Omental fat pad (tissue), 4 donors: ENCODE data around the gene DPPA5. TPM values are rescaled to one million over a fixed set of nuclear protein-coding genes. Genes with fewer than 3 reads are reported as not detected.
"Not testable (repeated sequence)": the region's sequence is repeated elsewhere in the genome, so short reads cannot be mapped to it uniquely, and the experiment has no call there.

ENCODE experiments used
- ATAC-seq: fragments of 150-250 bp; one replicate; pipeline ENCODE4 v1.9.1; 2016; ENCODE audit warnings: mild to moderate bottlenecking, moderate library complexity; ENCODE audit not compliant: low FRiP score
- DNase-seq: peaks from one replicate; pipeline ENCODE4 v3.0.0-alpha.2; 2019; ENCODE audit warnings: low spot score
- total RNA-seq, 4 donors: library from RNA; depleted of rRNA; stranded (reverse); fragments of >200 nt; gene quantifications; one replicate each; pipeline ENCODE4 v1.1.0, GENCODE V29; 2016
- TF ChIP-seq, protein P1 (sequence below), 3 donors: fragments of 450-650 bp; IDR thresholded peaks; one replicate each; pipeline ENCODE4 v1.5.1; 2016 to 2017; ENCODE audit warnings: antibody characterized with exemption in 3 of 3, mild to moderate bottlenecking in 3 of 3, moderate library complexity in 2 of 3

DPPA5 gene, protein sequence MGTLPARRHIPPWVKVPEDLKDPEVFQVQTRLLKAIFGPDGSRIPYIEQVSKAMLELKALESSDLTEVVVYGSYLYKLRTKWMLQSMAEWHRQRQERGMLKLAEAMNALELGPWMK
- total RNA-seq, result not detected

DNA sequence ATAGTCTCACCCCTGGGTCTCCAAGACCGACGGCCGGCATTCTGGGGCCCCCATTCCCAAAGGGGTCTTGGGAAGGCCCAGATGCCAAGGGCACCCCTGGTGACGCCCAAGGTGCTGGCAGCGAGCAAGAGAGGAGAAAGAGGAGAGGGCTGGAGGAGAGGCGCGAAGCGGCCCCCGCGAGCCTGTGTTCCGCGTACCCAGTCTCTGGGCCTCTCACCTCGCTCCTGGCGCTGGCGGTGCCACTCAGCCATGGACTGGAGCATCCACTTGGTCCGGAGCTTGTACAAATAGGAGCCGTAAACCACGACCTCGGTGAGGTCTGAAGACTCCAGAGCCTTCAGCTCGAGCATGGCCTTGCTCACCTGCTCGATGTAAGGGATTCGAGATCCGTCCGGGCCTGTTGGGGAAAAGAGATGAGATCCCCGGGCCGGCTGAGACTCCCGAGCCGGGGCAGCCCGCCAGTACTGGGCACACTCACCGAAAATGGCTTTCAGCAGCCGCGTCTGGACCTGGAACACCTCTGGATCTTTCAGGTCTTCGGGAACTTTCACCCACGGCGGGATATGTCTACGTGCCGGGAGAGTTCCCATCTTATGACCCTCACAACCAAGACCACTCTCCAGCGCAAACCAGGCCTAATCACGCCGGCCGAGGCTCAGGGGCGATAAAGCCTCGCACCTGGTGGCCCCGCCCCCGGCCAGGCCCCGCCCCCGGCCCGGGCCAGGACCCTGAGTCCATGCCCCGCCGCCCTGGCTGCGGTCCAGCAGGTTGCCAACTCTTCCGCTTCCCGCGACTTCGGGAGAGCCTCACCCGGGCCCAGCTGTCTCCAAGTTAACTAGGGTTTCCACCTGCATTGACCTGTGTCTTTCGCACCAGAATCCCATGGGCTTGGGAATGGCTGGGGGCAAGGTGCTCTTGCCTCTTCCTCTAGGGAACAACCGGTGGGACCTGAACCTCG, at the start of gene DPPA5:
DPPA5 (minus strand) TSS at position 641 of the 958 bp plus-strand sequence; CDS start at position 590, 51 bp downstream.
- DNase-seq (no peak), ATAC-seq (no peak)
- TF ChIP-seq, protein P1, sequence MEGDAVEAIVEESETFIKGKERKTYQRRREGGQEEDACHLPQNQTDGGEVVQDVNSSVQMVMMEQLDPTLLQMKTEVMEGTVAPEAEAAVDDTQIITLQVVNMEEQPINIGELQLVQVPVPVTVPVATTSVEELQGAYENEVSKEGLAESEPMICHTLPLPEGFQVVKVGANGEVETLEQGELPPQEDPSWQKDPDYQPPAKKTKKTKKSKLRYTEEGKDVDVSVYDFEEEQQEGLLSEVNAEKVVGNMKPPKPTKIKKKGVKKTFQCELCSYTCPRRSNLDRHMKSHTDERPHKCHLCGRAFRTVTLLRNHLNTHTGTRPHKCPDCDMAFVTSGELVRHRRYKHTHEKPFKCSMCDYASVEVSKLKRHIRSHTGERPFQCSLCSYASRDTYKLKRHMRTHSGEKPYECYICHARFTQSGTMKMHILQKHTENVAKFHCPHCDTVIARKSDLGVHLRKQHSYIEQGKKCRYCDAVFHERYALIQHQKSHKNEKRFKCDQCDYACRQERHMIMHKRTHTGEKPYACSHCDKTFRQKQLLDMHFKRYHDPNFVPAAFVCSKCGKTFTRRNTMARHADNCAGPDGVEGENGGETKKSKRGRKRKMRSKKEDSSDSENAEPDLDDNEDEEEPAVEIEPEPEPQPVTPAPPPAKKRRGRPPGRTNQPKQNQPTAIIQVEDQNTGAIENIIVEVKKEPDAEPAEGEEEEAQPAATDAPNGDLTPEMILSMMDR (IDR thresholded peaks at IDR 0.05), result no peak

DNA sequence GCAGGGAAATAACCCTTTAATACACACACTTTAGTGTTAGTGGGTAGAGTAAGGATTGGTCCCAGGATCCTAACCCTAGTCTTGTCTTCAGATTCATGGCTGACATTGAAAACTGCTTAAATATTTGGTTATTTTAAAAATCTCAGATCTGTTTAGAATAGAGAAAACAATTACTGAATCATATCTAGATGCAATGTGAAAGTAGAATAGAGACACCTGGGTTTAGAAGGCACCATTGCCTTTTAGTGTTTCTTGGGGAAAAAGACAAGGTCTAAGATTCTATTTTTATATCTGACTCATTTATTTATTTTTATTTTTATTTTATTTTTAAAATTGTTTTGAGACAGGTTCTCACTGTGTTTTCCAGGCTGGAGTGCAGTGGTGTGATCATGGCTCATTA, 46.6 kb upstream of the DPPA5 start:
- no peak for ATAC-seq
- TF ChIP-seq, protein P1 (IDR thresholded peaks at IDR 0.05), result no peak
- no peak for DNase-seq

DNA sequence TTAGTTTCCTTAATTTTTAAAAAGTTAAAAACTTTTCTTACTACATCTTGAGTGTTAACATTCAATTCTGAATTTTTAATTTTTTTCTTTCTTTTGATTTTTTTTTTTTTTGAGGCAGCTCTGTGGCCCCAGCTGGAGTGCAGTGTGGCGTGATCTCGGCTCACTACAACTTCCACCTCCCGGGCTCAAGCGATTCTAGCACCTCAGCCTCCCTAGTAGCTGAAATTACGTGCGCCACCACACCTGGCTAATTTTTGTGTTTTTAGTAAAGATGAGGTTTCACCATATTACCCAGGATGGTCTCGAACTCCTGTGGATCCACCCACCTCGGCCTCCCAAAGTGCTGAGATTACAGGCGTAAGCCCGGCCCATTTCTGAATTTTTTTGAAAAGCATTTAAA, 41.8 kb upstream of the DPPA5 start:
- no peak for ATAC-seq
- no peak for DNase-seq
- TF ChIP-seq, protein P1 (IDR thresholded peaks at IDR 0.05), result no peak

DNA sequence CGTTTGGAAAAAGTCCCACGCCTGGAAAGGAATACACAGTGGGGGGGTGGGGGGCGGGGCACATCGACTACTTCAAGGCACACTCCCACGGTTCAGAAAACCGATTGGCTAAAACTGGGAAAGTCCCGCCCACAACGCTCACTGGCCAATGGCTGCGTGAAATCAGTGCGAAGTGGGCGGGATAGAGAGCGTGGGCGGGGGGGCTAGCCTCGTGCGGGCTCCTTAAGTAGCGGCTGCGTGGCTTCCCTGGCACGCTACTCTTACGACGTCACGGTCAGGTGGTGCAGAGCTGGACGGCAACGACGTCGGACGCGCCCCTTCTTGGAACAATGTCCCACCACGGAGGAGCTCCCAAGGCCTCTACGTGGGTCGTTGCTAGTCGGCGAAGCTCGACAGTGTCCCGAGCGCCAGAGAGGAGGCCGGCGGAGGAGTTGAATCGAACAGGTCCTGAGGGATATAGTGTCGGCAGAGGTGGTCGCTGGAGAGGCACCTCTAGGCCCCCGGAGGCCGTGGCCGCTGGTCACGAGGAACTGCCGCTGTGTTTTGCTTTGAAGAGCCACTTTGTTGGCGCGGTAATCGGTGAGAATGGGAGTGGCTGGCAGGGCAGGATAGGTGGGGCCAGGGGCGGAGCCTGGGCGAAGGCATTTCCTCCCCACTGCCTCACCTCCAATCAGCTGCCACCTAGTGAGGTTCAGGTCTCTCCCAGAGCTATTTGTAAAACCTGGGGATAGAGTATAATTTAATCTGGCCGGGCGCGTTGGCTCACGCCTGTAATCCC, 40.7 kb upstream of the DPPA5 start, which contains the start of gene DDX43:
DDX43 (plus strand) TSS at position 252 of the 778 bp plus-strand sequence; CDS start at position 330, 78 bp downstream.
- TF ChIP-seq, protein P1 (IDR thresholded peaks at IDR 0.05), result no peak
- ATAC-seq (peak; percentile 67), DNase-seq (no peak)

DNA sequence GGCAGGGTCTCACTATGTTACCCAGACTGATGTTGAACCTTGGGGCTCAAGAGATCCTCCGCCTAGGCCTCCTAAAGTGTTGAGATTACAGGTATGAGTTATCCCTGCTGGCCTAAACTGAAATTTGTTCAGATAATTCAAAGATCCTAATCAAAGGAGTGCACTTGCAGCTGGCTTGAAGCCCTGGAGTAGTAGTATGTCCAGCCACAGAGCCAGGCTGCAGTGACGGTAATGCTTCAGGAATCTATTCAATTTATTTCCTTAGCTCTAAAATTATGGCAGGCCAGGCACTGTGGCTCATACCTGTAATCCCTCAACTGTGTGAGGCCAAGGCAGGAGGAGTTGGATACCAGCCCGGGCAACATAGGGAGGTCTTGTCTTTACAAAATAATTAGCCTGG, 39.2 kb upstream of the DPPA5 start:
- ATAC-seq (no peak), DNase-seq (no peak)
- TF ChIP-seq, protein P1 (IDR thresholded peaks at IDR 0.05), result no peak

DNA sequence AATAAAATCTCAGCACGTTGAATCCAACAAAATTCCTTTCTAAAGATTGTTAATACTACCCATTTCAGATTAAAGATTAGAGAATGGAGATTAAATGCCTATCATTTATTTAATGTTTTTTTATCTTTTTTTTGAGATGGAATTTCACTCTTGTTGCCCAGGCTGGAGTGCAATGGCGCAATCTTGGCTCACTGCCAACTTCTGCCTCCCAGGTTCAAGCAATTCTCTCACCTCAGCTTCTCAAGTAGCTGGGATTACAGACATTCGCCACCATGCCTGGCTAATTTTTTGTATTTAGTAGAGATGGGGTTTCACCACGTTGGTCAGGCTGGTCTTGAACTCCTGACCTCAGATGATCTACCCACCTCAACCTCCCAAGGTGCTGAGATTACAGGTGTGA, 38.1 kb upstream of the DPPA5 start:
- ATAC-seq, DNase-seq: not testable (repeated sequence)

DNA sequence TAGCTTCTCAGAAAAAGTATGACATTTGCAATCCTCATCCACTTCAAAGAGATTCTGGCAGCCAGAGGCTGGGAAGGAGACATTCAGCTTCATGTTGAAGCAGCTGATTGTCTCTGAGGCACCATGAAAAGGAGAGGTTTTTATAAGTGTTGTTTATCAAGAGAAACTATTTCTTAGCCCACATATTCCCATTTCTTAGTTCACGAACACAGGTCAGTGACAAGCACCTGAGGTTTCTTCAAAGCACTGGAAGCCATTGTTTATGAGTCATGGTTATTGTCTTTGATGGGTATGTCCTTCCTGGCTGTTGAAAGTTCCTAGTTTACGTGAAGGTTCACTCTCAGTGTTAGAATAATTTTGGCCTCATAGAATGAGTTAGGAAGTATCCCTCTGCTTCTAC, 37.6 kb upstream of the DPPA5 start:
- DNase-seq (no peak), ATAC-seq (no peak)
- TF ChIP-seq, protein P1 (IDR thresholded peaks at IDR 0.05), result no peak
